ENCODE measurements around the gene CAPRIN2. TPM values are rescaled to one million over a fixed set of nuclear protein-coding genes. Genes with fewer than 3 reads are reported as not detected.

CAPRIN2 gene
- total RNA-seq, 1 donor from 2014 or later: 20.4 TPM

GRCh38 chr12:30700216-30700900 is 54.4 kb downstream of the CAPRIN2 start:
- ATAC-seq: no peak

DNA sequence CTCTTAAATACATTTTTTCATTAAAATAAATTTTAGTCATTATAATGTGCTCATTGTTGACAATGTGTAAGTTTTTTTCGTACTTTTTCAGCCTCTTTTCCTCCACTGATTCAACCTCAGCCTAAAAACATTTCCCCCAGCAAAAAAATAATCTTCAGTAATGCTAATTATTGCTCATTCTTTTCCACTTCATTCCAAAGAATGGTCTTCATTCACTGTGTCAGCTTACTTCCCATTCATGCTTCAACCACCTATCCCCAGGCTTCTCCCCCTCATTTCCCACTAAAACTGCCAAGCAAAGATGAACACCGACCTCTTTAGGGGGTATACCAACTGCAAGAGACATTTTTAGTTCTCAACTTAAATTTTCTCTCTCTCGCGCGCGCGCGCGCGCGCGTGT is 56.4 kb downstream of the CAPRIN2 start:
- Histone ChIP-seq H3K27me3 (ENCODE audit: low read depth) (no peaks in the 10 kb centered on the region), H3K27ac (no peak overlapping the region), H3K4me1 (peaks cover 15% of the 10 kb centered on the region), H3K4me3 (no peak overlapping the region), H3K36me3 (no peaks in the 10 kb centered on the region), H3K9me3 (no peaks in the 10 kb centered on the region)
- intact Hi-C loops (cut with DNase I): no loop called here
- TF ChIP-seq CTCF (IDR thresholded peaks at IDR 0.05): no peak
- DNase-seq: no peak
- no peak for ATAC-seq

More at GRCh38 chr12:30700216-30700900, 54.4 kb downstream of the CAPRIN2 start:
- Histone ChIP-seq H3K27ac (no peak overlapping the region), H3K36me3 (no peaks in the 10 kb centered on the region), H3K27me3 (ENCODE audit: low read depth) (no peaks in the 10 kb centered on the region), H3K4me1 (no peaks in the 10 kb centered on the region), H3K9me3 (no peaks in the 10 kb centered on the region), H3K4me3 (no peak overlapping the region)
- DNase-seq: no peak
- intact Hi-C loops (cut with DNase I): no loop called here
- TF ChIP-seq CTCF (IDR thresholded peaks at IDR 0.05): no peak

- H3K4me1 ChIP-seq: peaks cover 27% of the 10 kb centered on the region
- no peak overlapping the region for H3K4me3 ChIP-seq
- ATAC-seq: no peak
- intact Hi-C loops (cut with DNase I): no loop called here
- no peak overlapping the region for H3K27ac ChIP-seq
- no peaks in the 10 kb centered on the region for H3K27me3 ChIP-seq (ENCODE audit: low read depth)
- TF ChIP-seq CTCF (IDR thresholded peaks at IDR 0.05): no peak
- H3K36me3 ChIP-seq: no peaks in the 10 kb centered on the region
- DNase-seq: no peak
- H3K9me3 ChIP-seq: no peaks in the 10 kb centered on the region
These were observed 57.8 kb downstream of the CAPRIN2 start for GRCh38 chr12:30696943-30697342.

- intact Hi-C loops (cut with DNase I): no loop called here
- no peak for TF ChIP-seq CTCF (IDR thresholded peaks at IDR 0.05)
- DNase-seq: no peak
- Histone ChIP-seq H3K27ac (peak overlapping the region; percentile 84), H3K36me3 (no peaks in the 10 kb centered on the region), H3K27me3 (ENCODE audit: low read depth) (no peaks in the 10 kb centered on the region), H3K4me1 (peaks cover 30% of the 10 kb centered on the region), H3K9me3 (no peaks in the 10 kb centered on the region), H3K4me3 (peak overlapping the region; percentile 92)
- no peak for ATAC-seq
These were observed 58.3 kb downstream of the CAPRIN2 start for GRCh38 chr12:30696486-30696885.

DNA sequence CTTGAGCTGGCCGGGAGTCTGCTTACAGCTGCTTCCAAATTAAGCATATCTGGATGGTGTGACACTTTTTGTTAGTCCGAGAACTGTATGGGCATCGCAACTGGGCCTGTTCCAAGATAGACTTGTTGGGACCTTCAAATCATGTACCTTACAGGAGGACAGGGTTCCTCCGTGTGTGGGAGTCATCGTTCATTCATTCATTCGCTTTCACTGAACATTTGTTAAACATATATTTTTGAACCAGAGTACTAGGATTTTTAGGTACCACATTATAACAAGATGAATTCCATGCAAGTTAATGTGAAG is 58.7 kb downstream of the CAPRIN2 start:
- Histone ChIP-seq H3K36me3 (no peaks in the 10 kb centered on the region), H3K4me1 (peaks cover 34% of the 10 kb centered on the region), H3K9me3 (no peaks in the 10 kb centered on the region), H3K27ac (peak overlapping the region; percentile 84), H3K27me3 (ENCODE audit: low read depth) (no peaks in the 10 kb centered on the region), H3K4me3 (peak overlapping the region; percentile 92)
- intact Hi-C loops (cut with DNase I): no loop called here
- no peak for DNase-seq
- no peak for ATAC-seq
- TF ChIP-seq CTCF (IDR thresholded peaks at IDR 0.05): no peak
